ENCODE measurements around the gene AP3B1. TPM values are rescaled to one million over a fixed set of nuclear protein-coding genes. Genes with fewer than 3 reads are reported as not detected.

AP3B1 gene
- total and polyA plus RNA-seq, 2 experiments from 2014 or later = 32.1 to 46.3 TPM

GRCh38 chr5:78060421-78060820 is 234.1 kb downstream of the AP3B1 start:
- no peaks in the 10 kb centered on the region for H3K27me3 ChIP-seq (ENCODE audit: insufficient read depth)
- no peak overlapping the region for H3K27ac Mint-ChIP-seq
- H2AFZ ChIP-seq = no peak overlapping the region
- H3K27ac ChIP-seq (ENCODE audit: low read depth) = no peak overlapping the region
- no peaks in the 10 kb centered on the region for H3K36me3 ChIP-seq (ENCODE audit: insufficient read depth)
- peaks cover 7% of the 10 kb centered on the region for H3K4me1 Mint-ChIP-seq
- H3K9me3 Mint-ChIP-seq = no peaks in the 10 kb centered on the region
- no peak overlapping the region for H3K4me2 ChIP-seq
- H3K4me3 Mint-ChIP-seq = no peak overlapping the region
- H3K79me2 ChIP-seq (replicated peaks; ENCODE audit: insufficient read depth) = no peaks in the 10 kb centered on the region
- H3K4me3 ChIP-seq = no peak overlapping the region
- no peaks in the 10 kb centered on the region; the same call in 2 of the 3 replicates for H3K36me3 Mint-ChIP-seq (ENCODE audit: low read depth)
- no peak for TF ChIP-seq ZNF114 (CRISPR knock-in tag; IDR thresholded peaks at IDR 0.05)
- TF ChIP-seq, protein P1, sequence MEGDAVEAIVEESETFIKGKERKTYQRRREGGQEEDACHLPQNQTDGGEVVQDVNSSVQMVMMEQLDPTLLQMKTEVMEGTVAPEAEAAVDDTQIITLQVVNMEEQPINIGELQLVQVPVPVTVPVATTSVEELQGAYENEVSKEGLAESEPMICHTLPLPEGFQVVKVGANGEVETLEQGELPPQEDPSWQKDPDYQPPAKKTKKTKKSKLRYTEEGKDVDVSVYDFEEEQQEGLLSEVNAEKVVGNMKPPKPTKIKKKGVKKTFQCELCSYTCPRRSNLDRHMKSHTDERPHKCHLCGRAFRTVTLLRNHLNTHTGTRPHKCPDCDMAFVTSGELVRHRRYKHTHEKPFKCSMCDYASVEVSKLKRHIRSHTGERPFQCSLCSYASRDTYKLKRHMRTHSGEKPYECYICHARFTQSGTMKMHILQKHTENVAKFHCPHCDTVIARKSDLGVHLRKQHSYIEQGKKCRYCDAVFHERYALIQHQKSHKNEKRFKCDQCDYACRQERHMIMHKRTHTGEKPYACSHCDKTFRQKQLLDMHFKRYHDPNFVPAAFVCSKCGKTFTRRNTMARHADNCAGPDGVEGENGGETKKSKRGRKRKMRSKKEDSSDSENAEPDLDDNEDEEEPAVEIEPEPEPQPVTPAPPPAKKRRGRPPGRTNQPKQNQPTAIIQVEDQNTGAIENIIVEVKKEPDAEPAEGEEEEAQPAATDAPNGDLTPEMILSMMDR (conservative IDR thresholded peaks at IDR 0.05; ENCODE audit: low read depth in 2 of 2) = no peak
- TF ChIP-seq ZNF331 (CRISPR knock-in tag; IDR thresholded peaks at IDR 0.05; ENCODE audit: low read depth) = no peak
- TF ChIP-seq POLR2AphosphoS5 (IDR thresholded peaks at IDR 0.05; ENCODE audit: low read depth) = no peak
- TF ChIP-seq REST (IDR thresholded peaks at IDR 0.05; ENCODE audit: unreplicated experiment) = no peak
- TF ChIP-seq STAT1 (IDR thresholded peaks at IDR 0.05; ENCODE audit: unreplicated experiment) = no peak
- TF ChIP-seq NANOG (IDR thresholded peaks at IDR 0.05; ENCODE audit: borderline replicate concordance) = no peak
- TF ChIP-seq EZH2 (IDR thresholded peaks at IDR 0.05; ENCODE audit: low read depth, unreplicated experiment) = no peak
- TF ChIP-seq ZNF462 (CRISPR knock-in tag; IDR thresholded peaks at IDR 0.05) = no peak
- TF ChIP-seq, protein P2, sequence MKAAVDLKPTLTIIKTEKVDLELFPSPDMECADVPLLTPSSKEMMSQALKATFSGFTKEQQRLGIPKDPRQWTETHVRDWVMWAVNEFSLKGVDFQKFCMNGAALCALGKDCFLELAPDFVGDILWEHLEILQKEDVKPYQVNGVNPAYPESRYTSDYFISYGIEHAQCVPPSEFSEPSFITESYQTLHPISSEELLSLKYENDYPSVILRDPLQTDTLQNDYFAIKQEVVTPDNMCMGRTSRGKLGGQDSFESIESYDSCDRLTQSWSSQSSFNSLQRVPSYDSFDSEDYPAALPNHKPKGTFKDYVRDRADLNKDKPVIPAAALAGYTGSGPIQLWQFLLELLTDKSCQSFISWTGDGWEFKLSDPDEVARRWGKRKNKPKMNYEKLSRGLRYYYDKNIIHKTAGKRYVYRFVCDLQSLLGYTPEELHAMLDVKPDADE (IDR thresholded peaks at IDR 0.05) = no peak
- no peaks in the 10 kb centered on the region for H3K9me2 ChIP-seq (ENCODE audit: insufficient read depth)
- H3K4me1 ChIP-seq (ENCODE audit: insufficient read depth) = no peaks in the 10 kb centered on the region; the same call in 1 of the 2 replicates
- no peaks in the 10 kb centered on the region for H3F3A ChIP-seq (replicated peaks; ENCODE audit: low read depth)
- DNase-seq (ENCODE audit: low spot score) (no peak), ATAC-seq (no peak)
- no peaks in the 10 kb centered on the region for H3K27me3 Mint-ChIP-seq (ENCODE audit: insufficient read depth, low read depth, poor library complexity)
- H4K20me1 ChIP-seq (replicated peaks; ENCODE audit: insufficient read depth) = no peaks in the 10 kb centered on the region

All from GM23338 (cell line).